HUES6 (cell line): ENCODE data around the gene MYEF2.

ENCODE experiments used
- H3K27ac ChIP-seq: 2 replicates; pipeline ENCODE4 v1.7.0; 2013; ENCODE audit warnings: low read depth, mild to moderate bottlenecking, low read length, inconsistent platforms
- H3K27me3 ChIP-seq: 2 replicates; pipeline ENCODE4 v1.6.1; 2013; ENCODE audit warnings: low read length; ENCODE audit not compliant: control insufficient read depth, insufficient read depth
- H3K36me3 ChIP-seq: 2 replicates; pipeline ENCODE4 v1.6.1; 2013; ENCODE audit warnings: low read length; ENCODE audit not compliant: control insufficient read depth, insufficient read depth
- H3K4me1 ChIP-seq: 2 replicates; pipeline ENCODE4 v1.6.1; 2013; ENCODE audit warnings: low read length; ENCODE audit not compliant: control insufficient read depth, insufficient read depth
- H3K4me3 ChIP-seq: 2 replicates; pipeline ENCODE4 v1.5.1; 2013; ENCODE audit warnings: low read depth, low read length
- H3K9ac ChIP-seq: one replicate; pipeline ENCODE4 v1.6.1; 2013; ENCODE audit warnings: mild to moderate bottlenecking, low read length
- H3K9me3 ChIP-seq: 2 replicates; pipeline ENCODE4 v1.6.1; 2013; ENCODE audit warnings: low read depth, low read length; ENCODE audit not compliant: control insufficient read depth, insufficient read depth

The MYEF2 gene

DNA sequence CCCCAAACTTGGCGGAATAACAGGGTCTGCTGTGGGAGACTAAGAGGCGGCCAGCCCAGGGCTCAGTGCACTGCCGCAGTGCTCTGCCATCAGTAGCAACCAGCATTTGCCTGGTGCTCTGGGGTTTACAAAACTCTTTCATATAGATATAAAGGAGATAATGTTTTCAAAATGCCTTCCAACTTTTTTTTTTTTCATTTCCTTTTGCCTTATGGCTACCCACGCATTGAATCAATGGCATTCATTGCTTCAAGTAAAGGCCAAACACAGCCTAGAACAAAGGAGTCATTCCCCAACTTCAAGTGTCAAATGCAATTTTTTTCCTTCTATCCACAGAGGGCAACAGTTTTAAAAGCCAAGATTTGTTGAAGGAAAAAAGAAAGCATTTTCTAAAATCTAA is 68.9 kb downstream of the MYEF2 start:
- Histone ChIP-seq H3K9ac (no peak overlapping the region), H3K9me3 (no peaks in the 10 kb centered on the region), H3K36me3 (no peaks in the 10 kb centered on the region), H3K4me1 (peaks cover 6% of the 10 kb centered on the region; the same call in 1 of the 2 replicates), H3K27me3 (no peaks in the 10 kb centered on the region), H3K4me3 (no peak overlapping the region), H3K27ac (no peak overlapping the region)

DNA sequence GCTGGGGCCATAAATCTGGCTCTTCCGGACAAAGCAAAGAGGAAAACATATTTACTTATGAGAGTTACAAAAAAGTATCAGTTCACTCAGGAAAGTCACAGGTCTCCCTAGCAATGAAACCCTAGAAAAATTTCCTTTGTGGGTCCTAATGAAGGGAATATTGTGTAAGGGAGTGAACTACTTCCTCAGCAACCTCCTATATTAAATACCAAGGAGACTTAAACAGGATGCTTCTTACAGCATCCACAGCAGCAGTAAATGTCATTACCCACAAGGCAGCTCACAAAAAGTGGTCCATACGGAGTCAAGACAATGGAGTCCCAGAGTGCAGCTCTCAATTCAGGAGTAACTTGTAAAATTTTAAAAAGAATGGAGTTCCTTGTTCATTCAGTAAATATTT is 72.2 kb downstream of the MYEF2 start:
- H3K36me3 ChIP-seq: no peaks in the 10 kb centered on the region
- H3K9me3 ChIP-seq: no peaks in the 10 kb centered on the region
- no peak overlapping the region for H3K9ac ChIP-seq
- H3K4me1 ChIP-seq: 0 out of 2 replicates have a peak, but pooled peaks cover 6% of the 10 kb centered on the region
- H3K27me3 ChIP-seq: no peaks in the 10 kb centered on the region
- no peak overlapping the region for H3K4me3 ChIP-seq
- no peak overlapping the region for H3K27ac ChIP-seq

DNA sequence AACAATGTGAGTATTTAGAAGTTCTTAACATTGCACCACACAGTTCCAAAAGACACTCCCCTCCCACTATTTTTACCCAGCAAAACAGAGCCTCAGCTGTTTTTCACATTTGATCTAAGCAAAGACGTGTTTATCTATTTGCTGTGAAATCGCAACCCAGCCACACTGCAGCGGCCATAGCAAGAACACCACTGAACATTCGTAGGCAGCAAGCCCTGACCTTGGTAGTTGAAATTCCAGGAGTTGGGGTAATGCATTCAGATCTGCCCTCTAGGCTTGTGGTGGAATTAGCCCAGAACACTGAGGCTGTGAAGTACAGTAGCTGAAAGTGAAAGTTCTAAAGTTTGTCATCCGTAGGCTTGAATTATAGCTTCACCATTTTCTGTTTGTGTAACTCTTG is 74.4 kb downstream of the MYEF2 start:
- Histone ChIP-seq H3K4me3 (no peak overlapping the region), H3K36me3 (no peaks in the 10 kb centered on the region), H3K9me3 (no peaks in the 10 kb centered on the region), H3K9ac (no peak overlapping the region), H3K27me3 (no peaks in the 10 kb centered on the region), H3K4me1 (no peaks in the 10 kb centered on the region), H3K27ac (no peak overlapping the region)

DNA sequence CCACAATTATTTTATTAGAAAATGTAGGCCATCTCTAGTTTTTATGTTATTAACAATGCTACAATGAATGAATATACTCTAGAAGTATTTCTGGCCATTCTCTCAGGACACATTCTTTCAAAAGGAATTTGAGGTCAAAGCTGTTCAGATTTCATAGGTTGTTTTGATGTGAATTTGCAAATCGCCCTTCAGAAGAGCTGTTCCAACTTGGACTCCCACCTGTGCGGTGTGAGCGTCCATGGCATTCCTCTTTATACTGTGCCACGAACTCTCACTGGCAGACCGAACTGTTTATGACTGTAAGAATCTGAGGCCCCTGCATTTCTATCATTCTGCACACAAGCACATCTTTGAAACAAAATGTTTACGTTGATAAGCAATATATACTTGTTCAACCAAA is 75.9 kb downstream of the MYEF2 start:
- H3K4me1 ChIP-seq: no peaks in the 10 kb centered on the region
- H3K36me3 ChIP-seq: no peaks in the 10 kb centered on the region
- no peaks in the 10 kb centered on the region for H3K27me3 ChIP-seq
- H3K4me3 ChIP-seq: no peak overlapping the region
- no peak overlapping the region for H3K27ac ChIP-seq
- no peaks in the 10 kb centered on the region for H3K9me3 ChIP-seq
- no peak overlapping the region for H3K9ac ChIP-seq

DNA sequence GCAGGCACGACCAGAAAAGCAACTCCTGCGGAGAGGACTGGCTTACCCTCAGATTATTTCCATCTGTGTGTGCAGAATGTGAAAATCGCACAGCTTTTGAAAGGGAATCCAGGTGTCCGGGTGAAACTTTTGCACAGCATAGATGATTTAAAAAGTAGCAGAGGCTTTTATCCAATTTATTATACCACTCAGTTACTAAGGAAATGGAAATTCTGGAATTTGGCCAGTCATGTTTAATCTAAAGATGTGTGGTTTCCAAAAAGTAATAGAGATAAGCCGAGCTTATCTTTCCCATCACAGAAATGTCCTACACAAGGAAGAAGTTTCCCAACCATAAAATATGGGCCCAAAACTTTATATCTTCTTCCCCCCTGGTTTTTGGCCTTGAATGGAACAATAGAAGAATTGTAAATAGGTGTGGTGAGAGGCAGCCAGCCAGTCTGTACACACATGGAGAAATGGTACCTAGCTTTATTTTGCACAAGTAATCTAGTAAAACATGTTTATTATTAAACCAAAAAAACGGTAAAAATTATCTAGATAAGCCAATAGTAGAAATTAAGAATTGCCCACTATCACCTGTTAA is 76.6 kb downstream of the MYEF2 start:
- H3K27me3 ChIP-seq: no peaks in the 10 kb centered on the region
- H3K4me3 ChIP-seq: no peak overlapping the region
- no peak overlapping the region for H3K9ac ChIP-seq
- H3K4me1 ChIP-seq: no peaks in the 10 kb centered on the region
- H3K36me3 ChIP-seq: no peaks in the 10 kb centered on the region
- H3K9me3 ChIP-seq: no peaks in the 10 kb centered on the region
- H3K27ac ChIP-seq: no peak overlapping the region

DNA sequence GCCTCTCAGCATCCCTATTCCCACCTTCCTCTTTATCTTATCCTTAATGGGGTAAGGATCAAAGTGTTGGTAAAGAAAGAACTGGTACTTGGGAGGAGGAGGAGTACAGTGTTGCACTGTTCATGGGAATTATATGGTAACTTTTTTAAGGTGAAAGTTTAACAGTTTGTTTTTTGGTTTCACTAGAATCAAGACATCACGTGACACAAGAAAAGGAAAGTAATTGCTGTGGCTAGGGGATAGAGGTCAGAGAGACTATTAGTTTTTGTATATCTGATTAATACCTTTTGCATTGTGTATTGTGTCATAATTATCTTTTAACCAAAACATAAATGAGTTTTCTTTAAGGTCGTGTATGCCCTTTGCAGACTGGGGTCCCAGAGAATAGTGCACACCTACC is 80.8 kb downstream of the MYEF2 start:
- no peaks in the 10 kb centered on the region for H3K27me3 ChIP-seq
- no peak overlapping the region for H3K4me3 ChIP-seq
- H3K4me1 ChIP-seq: no peaks in the 10 kb centered on the region
- no peaks in the 10 kb centered on the region for H3K36me3 ChIP-seq
- H3K9me3 ChIP-seq: no peaks in the 10 kb centered on the region
- H3K27ac ChIP-seq: no peak overlapping the region
- no peak overlapping the region for H3K9ac ChIP-seq

DNA sequence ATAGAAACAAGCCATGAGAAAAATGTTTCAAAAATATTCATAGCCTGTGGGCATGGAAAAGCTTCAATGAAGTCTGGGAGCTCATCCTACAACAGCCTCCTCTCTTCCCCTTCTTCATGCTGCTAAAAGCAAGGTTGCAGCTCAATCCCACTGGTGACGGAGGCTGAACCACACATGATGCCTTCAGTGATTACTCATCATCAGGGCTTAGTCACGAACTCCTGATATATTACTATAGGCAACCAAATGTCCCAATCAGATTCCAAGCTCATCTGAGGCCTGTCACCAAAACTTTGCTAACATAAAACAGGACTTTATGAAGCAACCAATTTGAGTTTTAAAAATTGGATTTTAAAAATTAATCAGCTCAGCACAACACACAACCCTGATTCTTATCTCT is 81.3 kb downstream of the MYEF2 start:
- Histone ChIP-seq H3K9ac (no peak overlapping the region), H3K27me3 (no peaks in the 10 kb centered on the region), H3K27ac (no peak overlapping the region), H3K4me1 (no peaks in the 10 kb centered on the region), H3K4me3 (no peak overlapping the region), H3K36me3 (no peaks in the 10 kb centered on the region), H3K9me3 (no peaks in the 10 kb centered on the region)

DNA sequence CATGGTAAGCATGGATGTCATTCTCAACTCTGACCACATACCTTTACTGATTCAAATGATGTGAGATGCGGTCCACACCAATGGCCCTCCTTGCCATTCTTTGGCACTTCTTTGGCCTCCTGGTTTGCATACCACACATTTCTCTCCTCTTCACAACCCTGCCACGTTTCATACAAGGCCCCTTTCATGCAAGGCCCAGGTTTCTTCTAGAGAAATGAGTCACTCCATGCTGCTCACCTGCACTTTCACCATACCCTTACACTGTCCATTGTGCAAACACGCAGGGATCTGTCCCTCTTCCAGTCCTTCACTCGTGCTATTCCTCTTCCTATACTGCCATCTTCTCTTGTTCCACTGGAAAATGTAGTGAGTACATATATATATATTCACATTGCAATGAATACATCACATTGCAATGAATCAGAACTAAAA is 81.7 kb downstream of the MYEF2 start:
- Histone ChIP-seq H3K36me3 (no peaks in the 10 kb centered on the region), H3K9ac (no peak overlapping the region), H3K4me1 (no peaks in the 10 kb centered on the region), H3K9me3 (no peaks in the 10 kb centered on the region), H3K27me3 (no peaks in the 10 kb centered on the region), H3K4me3 (no peak overlapping the region), H3K27ac (no peak overlapping the region)

DNA sequence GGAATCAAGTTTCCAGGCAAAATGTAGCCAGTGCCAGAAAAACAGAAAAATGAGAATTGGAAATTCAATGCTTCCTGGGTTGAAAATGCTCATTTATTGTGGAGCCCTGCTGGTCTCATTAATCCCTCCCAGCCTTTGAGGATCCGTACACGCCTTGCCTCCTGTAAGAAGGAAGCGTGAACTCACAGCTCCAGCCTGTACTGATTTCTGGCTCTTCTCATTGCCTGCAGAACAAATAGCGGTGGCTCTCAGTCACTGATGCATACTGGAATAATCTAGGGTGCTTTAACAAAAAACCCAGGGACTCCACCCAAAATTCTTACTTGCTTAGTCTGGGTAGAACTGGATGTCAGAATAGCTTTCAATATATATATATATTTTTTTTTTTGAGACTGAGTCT is 86.6 kb downstream of the MYEF2 start:
- peaks cover 21% of the 10 kb centered on the region for H3K9me3 ChIP-seq
- no peaks in the 10 kb centered on the region for H3K4me1 ChIP-seq
- no peaks in the 10 kb centered on the region for H3K27me3 ChIP-seq
- no peak overlapping the region for H3K9ac ChIP-seq
- no peak overlapping the region for H3K27ac ChIP-seq
- H3K4me3 ChIP-seq: no peak overlapping the region
- H3K36me3 ChIP-seq: no peaks in the 10 kb centered on the region

DNA sequence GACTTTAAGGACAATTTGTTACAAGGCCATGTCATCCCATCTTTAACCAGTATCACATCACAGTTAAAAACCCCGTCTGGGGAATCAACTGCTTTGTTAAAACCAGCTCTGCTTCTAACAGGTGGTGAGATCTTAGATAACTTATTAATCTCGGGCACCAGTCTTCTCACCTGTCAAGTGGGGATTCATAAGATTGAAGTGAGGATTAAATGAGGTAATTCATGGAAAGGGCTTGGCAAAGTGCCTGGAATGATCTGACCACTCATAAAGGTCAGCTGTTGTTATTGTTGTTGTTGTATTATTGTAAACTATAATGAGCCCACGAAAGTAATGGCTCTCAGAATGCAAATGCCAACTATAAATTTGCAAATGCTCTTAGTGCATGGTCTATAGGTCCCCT is 87.4 kb downstream of the MYEF2 start:
- Histone ChIP-seq H3K36me3 (no peaks in the 10 kb centered on the region), H3K27me3 (no peaks in the 10 kb centered on the region), H3K27ac (no peak overlapping the region), H3K4me1 (no peaks in the 10 kb centered on the region), H3K9ac (no peak overlapping the region), H3K4me3 (no peak overlapping the region), H3K9me3 (peaks cover 21% of the 10 kb centered on the region)

DNA sequence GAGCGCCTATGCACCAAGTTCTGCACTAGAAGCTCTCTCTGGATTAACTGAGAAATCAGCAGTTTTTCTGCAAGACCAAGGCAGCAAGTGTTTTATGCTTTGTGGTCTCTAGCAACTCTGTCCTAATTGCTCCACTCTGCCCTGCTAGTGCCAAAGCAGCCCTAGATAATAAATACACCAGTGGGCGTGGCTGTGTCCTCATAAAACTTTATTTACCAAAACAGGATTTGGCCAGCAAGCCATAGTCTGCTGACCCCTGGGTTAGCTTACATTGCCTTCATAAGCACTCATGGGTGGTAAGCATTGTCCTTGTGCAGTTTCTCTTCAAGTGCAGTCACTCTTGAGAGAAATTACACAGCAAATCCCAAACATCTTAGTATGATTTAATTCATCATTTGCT is 88.0 kb downstream of the MYEF2 start:
- H3K27me3 ChIP-seq: no peaks in the 10 kb centered on the region
- H3K4me1 ChIP-seq: no peaks in the 10 kb centered on the region
- H3K9me3 ChIP-seq: peaks cover 21% of the 10 kb centered on the region
- no peaks in the 10 kb centered on the region for H3K36me3 ChIP-seq
- H3K9ac ChIP-seq: no peak overlapping the region
- H3K27ac ChIP-seq: no peak overlapping the region
- no peak overlapping the region for H3K4me3 ChIP-seq

DNA sequence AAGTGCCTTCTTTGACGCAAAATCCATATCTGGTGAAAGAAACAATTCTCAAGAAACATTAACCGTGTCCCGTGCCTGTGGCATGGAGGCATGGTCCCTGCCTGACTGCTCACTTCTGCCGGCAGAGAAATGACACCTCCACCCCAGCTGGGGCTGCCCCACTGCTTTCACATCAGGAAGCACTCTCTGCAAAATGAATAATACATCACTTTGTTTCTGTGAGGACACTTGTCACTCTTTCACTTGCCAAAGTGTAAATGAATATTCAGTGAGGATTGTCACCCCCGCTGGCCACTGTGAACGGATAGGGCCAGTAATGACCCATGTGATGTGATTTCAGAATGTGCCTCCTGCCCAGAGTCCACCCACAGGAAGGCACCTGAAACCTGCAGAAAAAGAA is 88.4 kb downstream of the MYEF2 start:
- Histone ChIP-seq H3K9me3 (peaks cover 21% of the 10 kb centered on the region), H3K4me3 (no peak overlapping the region), H3K9ac (no peak overlapping the region), H3K36me3 (no peaks in the 10 kb centered on the region), H3K27me3 (no peaks in the 10 kb centered on the region), H3K4me1 (no peaks in the 10 kb centered on the region), H3K27ac (no peak overlapping the region)
